Karpas-422 (cell line): ENCODE results near the gene IPO9. TPM values are rescaled to one million over a fixed set of nuclear protein-coding genes. Genes with fewer than 3 reads are reported as not detected.

Experiments used
- DNase-seq: peaks from one replicate; pipeline ENCODE4 v3.0.0-alpha.2; 2015
- H2AFZ ChIP-seq: fragments of 200-600 bp; sonication (generic); 2 replicates; pipeline ENCODE4 v1.6.1; 2014; ENCODE audit warnings: antibody characterized with exemption, low read length, mixed read lengths
- H3K27ac ChIP-seq: fragments of 200-600 bp; sonication (generic); 2 replicates; pipeline ENCODE4 v1.5.1; 2014; ENCODE audit warnings: mild to moderate bottlenecking, low read length, moderate library complexity
- H3K27me3 ChIP-seq: fragments of 200-600 bp; sonication (generic); 2 replicates; pipeline ENCODE4 v1.6.1; 2014; ENCODE audit warnings: low read length, mixed read lengths
- H3K36me3 ChIP-seq: fragments of 200-600 bp; sonication (generic); 2 replicates; pipeline ENCODE4 v1.6.1; 2014; ENCODE audit warnings: low read length, mixed read lengths; ENCODE audit not compliant: insufficient read depth
- H3K4me1 ChIP-seq: fragments of 200-600 bp; sonication (generic); 2 replicates; pipeline ENCODE4 v1.6.1; 2014; ENCODE audit warnings: mild to moderate bottlenecking, low read length, mixed read lengths
- H3K4me2 ChIP-seq: fragments of 200-600 bp; sonication (generic); 2 replicates; pipeline ENCODE4 v1.6.1; 2014; ENCODE audit warnings: low read length, low read depth, mild to moderate bottlenecking; ENCODE audit not compliant: poor library complexity, severe bottlenecking
- H3K4me3 ChIP-seq: fragments of 200-600 bp; sonication (generic); 2 replicates; pipeline ENCODE4 v1.5.1; 2014; ENCODE audit warnings: mild to moderate bottlenecking, antibody characterized with exemption, low read length, mixed read lengths
- H3K79me2 ChIP-seq: fragments of 200-600 bp; sonication (generic); 2 replicates; pipeline ENCODE4 v1.6.1; 2014; ENCODE audit warnings: mild to moderate bottlenecking, low read length, mixed read lengths
- H3K9ac ChIP-seq: fragments of 200-600 bp; sonication (generic); 2 replicates; pipeline ENCODE4 v1.6.0; 2014; ENCODE audit warnings: low read length
- H3K9me2 ChIP-seq: fragments of 200-600 bp; sonication (generic), shearing (Covaris generic); replicated peaks from 2 replicates; pipeline ENCODE4 v1.6.0; 2014; ENCODE audit warnings: mild to moderate bottlenecking, low read length, moderate library complexity; ENCODE audit not compliant: insufficient read depth
- H3K9me3 ChIP-seq: fragments of 300-700, 200-600 bp; sonication (generic); 2 replicates; pipeline ENCODE4 v1.6.1; 2014; ENCODE audit warnings: low read length, mixed read lengths
- H4K20me1 ChIP-seq: fragments of 200-600 bp; sonication (generic); 2 replicates; pipeline ENCODE4 v1.6.1; 2014; ENCODE audit warnings: mild to moderate bottlenecking, antibody characterized with exemption, low read length, low read depth; ENCODE audit not compliant: insufficient read depth
- total RNA-seq: library from RNA; depleted of rRNA; stranded (reverse); fragments of >200 nt; shearing (Covaris generic); gene quantifications from 2 replicates; pipeline ENCODE4 v1.2.3, GENCODE V29; 2014; ENCODE audit warnings: low replicate concordance

Gene IPO9
- total RNA-seq, 1 experiment from 2014 or later = 22.7 TPM

GRCh38 chr1:201795066-201795465 lies 33.9 kb upstream of the IPO9 start:
- no peak overlapping the region for H2AFZ ChIP-seq
- DNase-seq = peak; percentile 50
- no peaks in the 10 kb centered on the region for H3K9me3 ChIP-seq
- no peaks in the 10 kb centered on the region for H3K27me3 ChIP-seq
- no peaks in the 10 kb centered on the region for H3K79me2 ChIP-seq
- H3K9ac ChIP-seq = no peak overlapping the region
- H3K9me2 ChIP-seq = no peaks in the 10 kb centered on the region
- H3K36me3 ChIP-seq = no peaks in the 10 kb centered on the region
- no peak overlapping the region for H3K27ac ChIP-seq
- no peaks in the 10 kb centered on the region; the same call in 1 of the 2 replicates for H4K20me1 ChIP-seq
- no peaks in the 10 kb centered on the region for H3K4me1 ChIP-seq
- H3K4me3 ChIP-seq = no peak overlapping the region
- no peak overlapping the region for H3K4me2 ChIP-seq

- no peaks in the 10 kb centered on the region for H3K9me2 ChIP-seq
Observed at GRCh38 chr1:201800246-201800645, 28.7 kb upstream of the IPO9 start.

GRCh38 chr1:201806801-201807200 lies 22.2 kb upstream of the IPO9 start:
- Histone ChIP-seq H2AFZ (no peak overlapping the region), H3K27ac (no peak overlapping the region), H3K9me3 (no peaks in the 10 kb centered on the region), H3K36me3 (no peaks in the 10 kb centered on the region), H3K4me1 (peaks cover 8% of the 10 kb centered on the region), H3K79me2 (no peaks in the 10 kb centered on the region), H3K9me2 (no peaks in the 10 kb centered on the region), H3K9ac (no peak overlapping the region), H3K27me3 (no peaks in the 10 kb centered on the region), H3K4me2 (no peak overlapping the region), H3K4me3 (no peak overlapping the region), H4K20me1 (no peaks in the 10 kb centered on the region)
- DNase-seq = no peak

More at GRCh38 chr1:201800246-201800645, 28.7 kb upstream of the IPO9 start:
- H3K9ac ChIP-seq = no peak overlapping the region
- H3K4me1 ChIP-seq = no peaks in the 10 kb centered on the region
- H3K79me2 ChIP-seq = no peaks in the 10 kb centered on the region
- H3K4me2 ChIP-seq = no peak overlapping the region
- H3K4me3 ChIP-seq = no peak overlapping the region
- no peaks in the 10 kb centered on the region for H3K36me3 ChIP-seq
- H3K9me3 ChIP-seq = no peaks in the 10 kb centered on the region
- no peak for DNase-seq
- no peaks in the 10 kb centered on the region for H4K20me1 ChIP-seq
- H3K27ac ChIP-seq = no peak overlapping the region
- H3K27me3 ChIP-seq = no peaks in the 10 kb centered on the region
- H2AFZ ChIP-seq = no peak overlapping the region

- Histone ChIP-seq H3K79me2 (no peaks in the 10 kb centered on the region), H4K20me1 (no peaks in the 10 kb centered on the region), H3K27ac (no peak overlapping the region), H3K9me2 (no peaks in the 10 kb centered on the region), H3K36me3 (no peaks in the 10 kb centered on the region), H3K4me2 (peak overlapping the region; percentile 17), H2AFZ (no peak overlapping the region), H3K9me3 (no peaks in the 10 kb centered on the region), H3K9ac (no peak overlapping the region), H3K27me3 (no peaks in the 10 kb centered on the region), H3K4me1 (peaks cover 8% of the 10 kb centered on the region), H3K4me3 (peak overlapping the region; percentile 20; the same call in 1 of the 2 replicates)
- peak; percentile 56 for DNase-seq
Observed at GRCh38 chr1:201807958-201808632, 20.9 kb upstream of the IPO9 start.

GRCh38 chr1:201808633-201808990 lies 20.3 kb upstream of the IPO9 start:
- Histone ChIP-seq H3K79me2 (no peaks in the 10 kb centered on the region), H3K4me2 (peak overlapping the region; percentile 17), H4K20me1 (no peaks in the 10 kb centered on the region), H3K9me3 (no peaks in the 10 kb centered on the region), H3K27ac (no peak overlapping the region), H3K9ac (no peak overlapping the region), H3K9me2 (no peaks in the 10 kb centered on the region), H2AFZ (no peak overlapping the region), H3K36me3 (no peaks in the 10 kb centered on the region), H3K4me3 (peak overlapping the region; percentile 20; the same call in 1 of the 2 replicates), H3K27me3 (no peaks in the 10 kb centered on the region), H3K4me1 (peaks cover 8% of the 10 kb centered on the region)
- DNase-seq = no peak

GRCh38 chr1:201809876-201810275 lies 19.1 kb upstream of the IPO9 start:
- Histone ChIP-seq H3K4me1 (peaks cover 8% of the 10 kb centered on the region), H3K9me3 (no peaks in the 10 kb centered on the region), H3K79me2 (no peaks in the 10 kb centered on the region), H3K27ac (no peak overlapping the region), H4K20me1 (no peaks in the 10 kb centered on the region), H3K9me2 (no peaks in the 10 kb centered on the region), H3K4me2 (no peak overlapping the region), H3K9ac (no peak overlapping the region), H2AFZ (no peak overlapping the region), H3K4me3 (no peak overlapping the region), H3K36me3 (no peaks in the 10 kb centered on the region), H3K27me3 (no peaks in the 10 kb centered on the region)
- DNase-seq = no peak

- Histone ChIP-seq H3K36me3 (no peaks in the 10 kb centered on the region), H3K4me1 (peaks cover 8% of the 10 kb centered on the region), H2AFZ (no peak overlapping the region), H3K27me3 (no peaks in the 10 kb centered on the region), H3K9me3 (no peaks in the 10 kb centered on the region), H4K20me1 (no peaks in the 10 kb centered on the region), H3K9ac (no peak overlapping the region), H3K9me2 (no peaks in the 10 kb centered on the region), H3K79me2 (no peaks in the 10 kb centered on the region), H3K4me3 (no peak overlapping the region), H3K4me2 (no peak overlapping the region), H3K27ac (no peak overlapping the region)
- DNase-seq = no peak
Observed at GRCh38 chr1:201810466-201811216, 18.3 kb upstream of the IPO9 start.

GRCh38 chr1:201813226-201813625 lies 15.7 kb upstream of the IPO9 start:
- H3K4me2 ChIP-seq = no peak overlapping the region
- H3K4me3 ChIP-seq = no peak overlapping the region
- H3K79me2 ChIP-seq = no peaks in the 10 kb centered on the region
- H3K9me3 ChIP-seq = no peaks in the 10 kb centered on the region
- DNase-seq = no peak
- no peaks in the 10 kb centered on the region for H3K27me3 ChIP-seq
- no peaks in the 10 kb centered on the region for H3K36me3 ChIP-seq
- H3K9me2 ChIP-seq = no peaks in the 10 kb centered on the region
- H4K20me1 ChIP-seq = no peaks in the 10 kb centered on the region
- no peak overlapping the region for H2AFZ ChIP-seq
- H3K27ac ChIP-seq = no peak overlapping the region
- H3K9ac ChIP-seq = no peak overlapping the region
- H3K4me1 ChIP-seq = peaks cover 5% of the 10 kb centered on the region
